GM20000 (cell line): ENCODE data around the gene AFF3.
"Not testable (repeated sequence)": the region's sequence is repeated elsewhere in the genome, so short reads cannot be mapped to it uniquely, and the experiment has no call there.

Experiments used
- DNase-seq: peaks from one replicate; pipeline ENCODE4 v3.0.0; 2012; ENCODE audit warnings: low spot score
- TF ChIP-seq, protein P1 (sequence below): IDR thresholded peaks from 2 replicates; pipeline ENCODE4 v1.5.1; 2012; ENCODE audit warnings: mild to moderate bottlenecking, control low read depth; ENCODE audit errors: extremely low read depth, missing control alignments

The AFF3 gene

DNA sequence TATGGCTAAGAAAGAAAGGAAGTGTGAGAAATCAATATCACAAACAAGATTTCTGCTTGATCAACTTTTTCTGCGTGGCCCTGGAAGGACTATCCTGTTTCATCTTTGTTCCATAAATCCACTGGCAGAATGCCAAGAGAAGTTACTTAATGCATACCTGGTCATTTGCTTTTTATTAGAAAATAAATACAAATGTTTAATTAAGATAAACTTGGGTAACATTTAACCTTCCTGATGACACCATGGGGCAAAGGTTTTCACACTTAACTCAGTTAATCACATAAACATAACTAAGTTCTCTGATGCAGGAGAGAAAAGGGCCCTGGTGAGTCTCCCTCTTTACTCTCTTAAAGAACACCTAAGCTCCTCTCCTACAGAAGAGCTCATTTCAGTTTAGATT lies 203.3 kb downstream of the AFF3 start:
- no peak for DNase-seq

DNA sequence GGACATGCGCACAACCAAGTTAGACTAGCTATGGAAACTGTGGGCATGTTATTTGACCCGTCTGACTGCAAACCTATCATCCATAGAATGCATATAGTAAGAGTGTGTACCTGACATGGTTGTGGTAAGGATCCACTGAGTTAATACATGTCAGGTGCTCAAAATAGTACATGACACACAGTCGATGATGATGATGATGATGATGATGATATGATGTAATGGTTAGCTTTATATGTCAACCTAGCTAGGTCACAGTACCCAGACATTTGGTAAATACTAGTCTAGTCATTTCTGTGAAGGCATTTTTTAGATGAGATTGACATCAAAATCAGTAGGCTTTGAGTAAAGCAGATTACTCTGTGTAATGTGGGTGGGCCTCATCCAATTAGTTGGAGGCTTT lies 204.1 kb downstream of the AFF3 start:
- TF ChIP-seq, protein P1, sequence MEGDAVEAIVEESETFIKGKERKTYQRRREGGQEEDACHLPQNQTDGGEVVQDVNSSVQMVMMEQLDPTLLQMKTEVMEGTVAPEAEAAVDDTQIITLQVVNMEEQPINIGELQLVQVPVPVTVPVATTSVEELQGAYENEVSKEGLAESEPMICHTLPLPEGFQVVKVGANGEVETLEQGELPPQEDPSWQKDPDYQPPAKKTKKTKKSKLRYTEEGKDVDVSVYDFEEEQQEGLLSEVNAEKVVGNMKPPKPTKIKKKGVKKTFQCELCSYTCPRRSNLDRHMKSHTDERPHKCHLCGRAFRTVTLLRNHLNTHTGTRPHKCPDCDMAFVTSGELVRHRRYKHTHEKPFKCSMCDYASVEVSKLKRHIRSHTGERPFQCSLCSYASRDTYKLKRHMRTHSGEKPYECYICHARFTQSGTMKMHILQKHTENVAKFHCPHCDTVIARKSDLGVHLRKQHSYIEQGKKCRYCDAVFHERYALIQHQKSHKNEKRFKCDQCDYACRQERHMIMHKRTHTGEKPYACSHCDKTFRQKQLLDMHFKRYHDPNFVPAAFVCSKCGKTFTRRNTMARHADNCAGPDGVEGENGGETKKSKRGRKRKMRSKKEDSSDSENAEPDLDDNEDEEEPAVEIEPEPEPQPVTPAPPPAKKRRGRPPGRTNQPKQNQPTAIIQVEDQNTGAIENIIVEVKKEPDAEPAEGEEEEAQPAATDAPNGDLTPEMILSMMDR, result no peak
- no peak for DNase-seq

More for the DNA sequence above, 203.3 kb downstream of the AFF3 start:
- TF ChIP-seq, protein P1, result no peak

DNA sequence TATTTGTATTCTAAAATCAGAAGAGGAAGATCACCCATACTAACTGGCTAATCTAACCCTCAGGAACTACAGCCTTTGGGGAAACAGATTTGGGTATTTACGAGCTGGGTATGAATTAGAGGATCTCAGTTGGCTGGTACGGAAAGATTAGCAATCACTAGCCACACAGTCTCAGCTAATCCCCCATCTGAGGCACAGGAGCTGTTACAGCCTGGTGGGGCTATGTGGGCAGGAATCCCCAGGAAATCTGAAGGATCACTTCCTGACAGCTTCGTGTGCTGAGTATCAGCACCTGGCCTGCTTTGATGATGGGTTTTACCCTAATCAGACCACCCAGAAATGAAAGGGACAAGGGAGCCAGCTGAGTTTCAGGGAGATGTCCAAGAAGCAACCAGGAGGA lies 206.3 kb downstream of the AFF3 start:
- no peak for DNase-seq
- TF ChIP-seq, protein P1, result no peak

DNA sequence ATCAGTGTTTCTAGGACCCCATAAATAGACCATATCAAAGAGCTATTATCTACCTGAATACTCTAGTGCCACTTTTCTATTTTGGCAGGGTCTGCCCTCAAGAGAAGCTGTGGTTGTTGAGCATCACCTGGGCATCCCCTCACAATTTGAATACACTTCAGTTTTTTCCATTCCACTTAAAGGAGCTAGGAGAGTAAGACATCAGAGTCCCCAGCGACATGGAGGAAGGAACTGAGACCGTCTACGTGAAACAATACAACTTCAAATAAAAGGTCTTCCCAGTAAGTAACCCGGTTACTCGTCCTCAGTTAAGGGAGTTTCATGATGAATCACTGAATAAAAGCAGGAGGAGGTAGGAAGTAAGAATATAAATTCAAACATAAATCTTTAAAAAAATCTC lies 206.7 kb downstream of the AFF3 start:
- TF ChIP-seq, protein P1, result no peak
- DNase-seq, result no peak

DNA sequence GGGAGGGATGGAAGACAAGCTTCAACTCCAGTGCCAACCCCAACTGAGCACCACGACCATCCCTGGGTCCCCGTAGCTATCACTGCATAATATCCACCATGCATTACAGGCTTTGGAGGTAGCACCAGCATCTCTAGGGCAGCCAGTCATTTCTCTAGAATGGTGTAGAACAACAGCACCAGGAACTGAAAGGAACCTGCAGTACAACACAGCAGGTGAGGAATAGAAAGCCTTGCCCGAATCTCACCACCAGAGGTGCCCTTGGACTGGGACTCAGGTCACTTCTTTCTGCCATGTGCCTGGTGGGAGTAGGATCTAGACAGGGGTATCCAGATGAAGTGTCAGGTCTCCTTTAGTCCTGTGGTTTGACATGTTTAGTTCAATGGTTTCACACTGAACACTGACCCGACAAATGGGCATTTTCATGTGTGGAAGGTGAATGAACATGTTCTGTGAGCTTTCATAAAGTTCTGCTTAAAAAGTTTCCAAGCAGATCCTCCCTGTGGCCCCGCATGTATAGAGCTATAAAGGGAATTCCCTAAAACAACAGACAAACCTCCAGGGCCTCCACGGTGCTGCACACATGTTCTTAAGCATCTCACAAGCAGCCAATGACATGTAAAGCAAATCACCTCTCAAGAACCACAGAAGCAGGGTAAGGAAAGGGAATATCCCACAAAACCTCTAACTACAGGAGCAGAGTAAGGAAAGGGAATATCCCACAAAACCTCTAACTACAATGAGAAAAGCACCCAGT lies 208.3 kb downstream of the AFF3 start:
- DNase-seq, result no peak
- TF ChIP-seq, protein P1, result no peak

DNA sequence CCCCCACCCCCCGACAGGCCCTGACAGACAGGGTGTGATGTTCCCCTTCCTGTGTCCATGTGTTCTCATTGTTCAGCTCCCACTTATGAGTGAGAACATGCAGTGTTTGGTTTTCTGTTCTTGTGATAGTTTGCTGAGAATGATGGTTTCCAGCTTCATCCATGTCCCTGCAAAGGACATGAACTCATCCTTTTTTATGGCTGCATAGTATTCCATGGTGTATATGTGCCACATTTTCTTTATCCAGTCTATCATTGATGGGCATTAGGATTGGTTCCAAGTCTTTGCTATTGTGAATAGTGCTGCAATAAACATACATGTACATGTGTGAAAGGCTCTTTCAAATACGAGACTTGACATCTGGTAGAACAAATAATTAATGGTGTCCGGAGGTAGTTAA lies 208.9 kb downstream of the AFF3 start:
- DNase-seq, result not testable (repeated sequence)

DNA sequence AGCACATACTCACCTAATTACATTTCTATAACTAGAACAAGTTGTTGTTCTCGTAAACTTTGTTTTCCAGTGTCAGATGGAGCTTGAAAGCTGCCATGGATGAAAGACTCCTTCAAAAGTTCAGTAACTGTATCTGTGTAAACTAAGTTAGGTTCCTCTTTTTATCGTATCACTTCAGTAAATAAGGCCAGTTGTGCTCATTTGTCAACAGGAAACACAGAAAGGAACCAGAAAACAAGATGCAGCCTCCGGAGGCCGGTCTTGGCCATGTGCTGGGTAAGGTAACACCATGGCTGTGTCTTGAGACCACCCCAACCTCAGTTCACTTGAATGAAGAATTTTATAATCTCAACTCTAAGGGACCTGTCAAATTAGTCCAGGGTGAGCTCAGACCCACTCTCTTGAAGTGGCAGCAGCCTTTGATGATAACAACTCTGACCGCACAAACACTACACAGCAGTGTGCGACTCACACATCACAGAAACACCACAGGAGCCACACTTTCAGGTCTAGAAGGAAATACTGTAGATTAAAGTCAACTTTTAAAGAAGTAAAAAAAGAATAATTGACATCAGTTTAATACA lies 213.8 kb downstream of the AFF3 start:
- DNase-seq, result no peak

DNA sequence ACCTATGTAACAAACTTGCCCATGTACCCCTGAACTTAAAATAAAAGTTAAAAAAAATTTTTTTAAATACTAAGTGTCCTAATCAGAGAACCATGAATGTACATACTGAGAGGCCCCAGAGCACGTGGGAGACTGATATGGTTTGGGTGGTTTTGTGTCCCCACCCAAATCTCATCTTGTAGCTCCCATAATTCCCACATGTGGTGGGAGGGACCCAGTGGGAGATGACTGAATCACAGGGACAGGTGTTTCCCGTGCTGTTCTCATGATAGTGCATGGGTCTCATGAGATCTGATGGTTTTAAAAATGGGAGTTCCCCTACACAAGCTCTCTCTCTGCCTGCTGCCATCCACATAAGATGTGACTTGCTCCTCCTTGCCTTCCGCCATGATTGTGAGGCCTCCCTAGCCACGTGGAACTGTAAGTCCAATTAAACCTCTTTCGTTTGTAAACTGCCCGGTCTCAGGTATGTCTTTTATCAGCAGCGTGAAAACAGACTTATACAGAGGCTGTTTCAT lies 214.6 kb downstream of the AFF3 start:
- not testable (repeated sequence) for DNase-seq

More for the DNA sequence above, 213.8 kb downstream of the AFF3 start:
- TF ChIP-seq, protein P1, result no peak
